Ishikawa (cell line): ENCODE measurements around the gene MAGI2.

Experiments
- FOXM1 ChIP-seq: IDR thresholded peaks from 2 replicates; pipeline ENCODE4 v1.6.1; 2012; ENCODE audit warnings: low read depth, borderline replicate concordance
- TAF1 ChIP-seq: IDR thresholded peaks from 2 replicates; pipeline ENCODE4 v1.6.1; 2012; ENCODE audit warnings: low read depth, mild to moderate bottlenecking
- TF ChIP-seq, protein P1 (sequence below): IDR thresholded peaks from 2 replicates; pipeline ENCODE4 v1.6.1; 2012; ENCODE audit warnings: low read depth, mild to moderate bottlenecking

DNA sequence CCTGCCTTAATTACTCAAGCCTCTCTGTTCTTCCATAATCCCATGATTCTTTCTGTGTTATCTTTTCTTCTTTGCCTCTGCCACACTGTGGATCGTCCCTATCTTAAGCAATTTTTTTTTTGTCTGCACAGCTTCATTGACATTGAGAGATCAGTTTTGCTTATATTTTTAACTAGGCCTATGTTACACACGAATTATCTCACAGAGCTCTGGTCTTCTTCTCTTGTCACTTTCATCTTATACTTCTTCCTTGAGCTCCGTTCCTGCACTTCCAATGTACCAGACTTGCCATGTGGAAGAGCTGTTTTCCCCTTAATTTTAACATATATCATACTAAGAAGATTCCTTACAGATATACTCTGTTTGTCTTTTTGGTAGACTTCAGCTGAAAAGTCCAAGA lies 106.1 kb downstream of the MAGI2 start:
- TF ChIP-seq TAF1: no peak
- TF ChIP-seq, protein P1, sequence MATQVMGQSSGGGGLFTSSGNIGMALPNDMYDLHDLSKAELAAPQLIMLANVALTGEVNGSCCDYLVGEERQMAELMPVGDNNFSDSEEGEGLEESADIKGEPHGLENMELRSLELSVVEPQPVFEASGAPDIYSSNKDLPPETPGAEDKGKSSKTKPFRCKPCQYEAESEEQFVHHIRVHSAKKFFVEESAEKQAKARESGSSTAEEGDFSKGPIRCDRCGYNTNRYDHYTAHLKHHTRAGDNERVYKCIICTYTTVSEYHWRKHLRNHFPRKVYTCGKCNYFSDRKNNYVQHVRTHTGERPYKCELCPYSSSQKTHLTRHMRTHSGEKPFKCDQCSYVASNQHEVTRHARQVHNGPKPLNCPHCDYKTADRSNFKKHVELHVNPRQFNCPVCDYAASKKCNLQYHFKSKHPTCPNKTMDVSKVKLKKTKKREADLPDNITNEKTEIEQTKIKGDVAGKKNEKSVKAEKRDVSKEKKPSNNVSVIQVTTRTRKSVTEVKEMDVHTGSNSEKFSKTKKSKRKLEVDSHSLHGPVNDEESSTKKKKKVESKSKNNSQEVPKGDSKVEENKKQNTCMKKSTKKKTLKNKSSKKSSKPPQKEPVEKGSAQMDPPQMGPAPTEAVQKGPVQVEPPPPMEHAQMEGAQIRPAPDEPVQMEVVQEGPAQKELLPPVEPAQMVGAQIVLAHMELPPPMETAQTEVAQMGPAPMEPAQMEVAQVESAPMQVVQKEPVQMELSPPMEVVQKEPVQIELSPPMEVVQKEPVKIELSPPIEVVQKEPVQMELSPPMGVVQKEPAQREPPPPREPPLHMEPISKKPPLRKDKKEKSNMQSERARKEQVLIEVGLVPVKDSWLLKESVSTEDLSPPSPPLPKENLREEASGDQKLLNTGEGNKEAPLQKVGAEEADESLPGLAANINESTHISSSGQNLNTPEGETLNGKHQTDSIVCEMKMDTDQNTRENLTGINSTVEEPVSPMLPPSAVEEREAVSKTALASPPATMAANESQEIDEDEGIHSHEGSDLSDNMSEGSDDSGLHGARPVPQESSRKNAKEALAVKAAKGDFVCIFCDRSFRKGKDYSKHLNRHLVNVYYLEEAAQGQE: no peak
- no peak for TF ChIP-seq FOXM1
